Stomach smooth muscle (tissue), 2 donors: ENCODE data around the gene TJP1.
A peak's percentile ranks its signal among the peaks of the same experiment; 100 is the strongest.
"Not testable (repeated sequence)": the region's sequence is repeated elsewhere in the genome, so short reads cannot be mapped to it uniquely, and the experiment has no call there.

Experiments
- H3K27ac ChIP-seq: one replicate; pipeline ENCODE4 v1.7.0; 2013; ENCODE audit warnings: mild to moderate bottlenecking, low read length, inconsistent platforms
- H3K27me3 ChIP-seq, 2 donors: one replicate each; pipeline ENCODE4 v1.7.0; 2013; ENCODE audit warnings: low read length in 2 of 2; ENCODE audit not compliant: insufficient read depth in 2 of 2, control insufficient read depth in 1 of 2
- H3K36me3 ChIP-seq, 2 donors: one replicate each; pipeline ENCODE4 v1.7.0; 2013; ENCODE audit warnings: low read length in 2 of 2; ENCODE audit not compliant: control insufficient read depth in 2 of 2, insufficient read depth in 2 of 2
- H3K4me1 ChIP-seq: one replicate; pipeline ENCODE4 v1.7.0; 2013; ENCODE audit warnings: low read length; ENCODE audit not compliant: control insufficient read depth, insufficient read depth
- H3K4me3 ChIP-seq, 2 donors: one replicate each; pipeline ENCODE4 v1.7.0; 2013; ENCODE audit warnings: low read length in 2 of 2
- H3K9ac ChIP-seq, 2 donors: one replicate each; pipeline ENCODE4 v1.7.0; 2013; ENCODE audit warnings: low read length in 2 of 2, mild to moderate bottlenecking in 1 of 2
- H3K9me3 ChIP-seq, 2 donors: one replicate each; pipeline ENCODE4 v1.7.0; 2013; ENCODE audit warnings: low read length in 2 of 2; ENCODE audit not compliant: control insufficient read depth in 2 of 2
- donor health status: healthy.
- donor health status: Pancreatic carcinoma.

Gene TJP1

DNA sequence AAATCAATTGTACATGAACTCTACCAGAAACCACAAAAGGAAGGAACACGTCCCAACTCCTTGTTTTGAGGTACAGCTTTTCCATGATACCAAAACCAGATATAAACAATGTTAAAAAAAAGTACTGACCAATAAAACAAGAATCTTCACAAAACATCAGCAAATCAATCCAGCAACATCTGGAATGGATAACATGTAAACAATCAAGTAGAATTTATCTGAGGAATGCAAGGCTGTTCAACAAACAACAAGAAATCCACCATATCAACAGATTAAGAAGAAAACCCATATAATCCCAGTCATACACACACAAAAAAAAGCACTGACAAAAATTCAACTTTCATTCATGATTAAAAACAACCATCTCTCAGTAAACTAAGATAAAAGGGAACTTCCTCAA lies 26.7 kb downstream of the TJP1 start:
- Histone ChIP-seq H3K4me3 (no peak overlapping the region), H3K27me3 (no peaks in the 10 kb centered on the region), H3K27ac (no peak overlapping the region), H3K9me3 (no peaks in the 10 kb centered on the region), H3K9ac (no peak overlapping the region), H3K4me1 (no peaks in the 10 kb centered on the region), H3K36me3 (peaks cover 2% of the 10 kb centered on the region in 2 donors)

DNA sequence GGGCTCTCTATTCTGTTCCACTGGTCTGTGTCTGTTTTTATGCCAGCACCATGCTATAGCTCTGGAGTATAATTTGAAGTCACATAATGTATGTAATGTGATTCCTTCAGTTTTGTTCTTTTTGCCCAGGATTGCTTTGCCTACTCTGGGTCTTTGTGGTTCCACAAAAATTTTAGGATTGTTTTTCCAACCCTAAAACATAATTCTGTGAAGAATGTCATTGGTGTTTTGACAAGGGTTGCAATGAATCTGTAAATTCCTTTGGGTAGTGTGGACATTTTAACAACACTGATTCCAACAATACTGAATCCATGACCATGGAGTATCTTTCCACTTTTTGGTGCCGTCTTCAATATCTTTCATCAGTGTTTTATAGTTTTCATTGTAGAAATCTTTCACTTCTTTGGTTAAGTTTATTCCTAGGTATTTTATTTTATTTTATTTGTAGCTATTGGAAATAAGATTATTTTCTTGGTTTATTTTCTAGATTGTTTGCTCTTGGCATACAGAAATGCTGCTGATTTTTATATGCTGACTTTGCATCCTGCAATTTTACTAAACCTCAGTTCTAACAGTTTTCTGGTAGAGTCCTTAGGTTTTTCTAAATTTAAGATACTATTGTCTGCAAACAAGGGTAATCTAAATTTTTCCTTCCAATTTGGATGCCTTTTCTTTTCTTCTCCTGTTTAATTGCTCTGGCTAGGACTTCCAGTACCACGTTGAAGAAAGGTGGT lies 29.7 kb downstream of the TJP1 start:
- H3K4me3 ChIP-seq: no peak overlapping the region
- H3K36me3 ChIP-seq: peaks cover 2% of the 10 kb centered on the region in 2 donors
- no peaks in the 10 kb centered on the region for H3K27me3 ChIP-seq
- no peak overlapping the region for H3K9ac ChIP-seq
- H3K9me3 ChIP-seq: no peaks in the 10 kb centered on the region
- no peaks in the 10 kb centered on the region for H3K4me1 ChIP-seq
- H3K27ac ChIP-seq: no peak overlapping the region

DNA sequence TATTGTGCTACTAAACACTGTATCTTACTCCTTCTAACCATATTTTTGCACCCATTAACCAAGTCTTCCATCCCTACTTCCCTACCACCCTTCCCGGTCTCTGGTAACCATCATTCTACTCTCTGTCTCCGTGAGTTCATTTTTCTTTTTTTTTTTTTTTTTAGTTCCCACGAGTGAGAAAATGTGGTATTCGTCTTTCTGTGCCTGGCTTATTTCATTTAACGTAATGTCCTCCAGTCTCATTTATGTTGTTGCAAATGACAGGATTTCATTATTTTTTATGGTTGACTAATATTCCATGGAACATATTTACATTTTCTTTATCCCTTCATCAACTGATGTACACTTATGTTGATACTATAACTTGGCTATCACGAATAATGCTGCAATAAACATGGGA lies 31.7 kb downstream of the TJP1 start:
- H3K36me3 ChIP-seq: peaks cover 2% of the 10 kb centered on the region in 2 donors
- H3K4me1 ChIP-seq: no peaks in the 10 kb centered on the region
- no peaks in the 10 kb centered on the region for H3K27me3 ChIP-seq
- H3K27ac ChIP-seq: no peak overlapping the region
- no peak overlapping the region for H3K4me3 ChIP-seq
- no peaks in the 10 kb centered on the region for H3K9me3 ChIP-seq
- H3K9ac ChIP-seq: no peak overlapping the region

DNA sequence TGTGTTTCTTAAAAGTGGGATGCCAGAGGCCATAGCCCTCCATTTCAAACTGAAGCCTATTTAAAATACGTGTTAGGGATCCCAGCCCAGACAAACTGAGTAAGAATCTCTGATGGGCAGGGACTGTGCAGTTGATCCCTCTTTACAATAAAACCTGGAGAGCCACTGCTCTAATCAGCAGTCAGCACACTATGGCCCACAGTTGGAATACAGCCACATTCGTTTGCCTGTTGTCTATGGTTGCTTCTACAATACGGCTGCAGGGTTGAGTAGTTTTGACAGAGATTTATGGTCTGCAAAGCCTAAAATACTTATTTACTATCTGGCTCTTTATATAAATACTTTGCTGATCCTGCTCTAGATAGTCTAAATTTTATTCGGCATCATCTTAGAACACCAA lies 32.4 kb downstream of the TJP1 start:
- Histone ChIP-seq H3K9me3 (no peaks in the 10 kb centered on the region), H3K36me3 (peaks cover 2% of the 10 kb centered on the region in 2 donors), H3K9ac (no peak overlapping the region), H3K27ac (no peak overlapping the region), H3K4me3 (no peak overlapping the region), H3K27me3 (no peaks in the 10 kb centered on the region), H3K4me1 (no peaks in the 10 kb centered on the region)

DNA sequence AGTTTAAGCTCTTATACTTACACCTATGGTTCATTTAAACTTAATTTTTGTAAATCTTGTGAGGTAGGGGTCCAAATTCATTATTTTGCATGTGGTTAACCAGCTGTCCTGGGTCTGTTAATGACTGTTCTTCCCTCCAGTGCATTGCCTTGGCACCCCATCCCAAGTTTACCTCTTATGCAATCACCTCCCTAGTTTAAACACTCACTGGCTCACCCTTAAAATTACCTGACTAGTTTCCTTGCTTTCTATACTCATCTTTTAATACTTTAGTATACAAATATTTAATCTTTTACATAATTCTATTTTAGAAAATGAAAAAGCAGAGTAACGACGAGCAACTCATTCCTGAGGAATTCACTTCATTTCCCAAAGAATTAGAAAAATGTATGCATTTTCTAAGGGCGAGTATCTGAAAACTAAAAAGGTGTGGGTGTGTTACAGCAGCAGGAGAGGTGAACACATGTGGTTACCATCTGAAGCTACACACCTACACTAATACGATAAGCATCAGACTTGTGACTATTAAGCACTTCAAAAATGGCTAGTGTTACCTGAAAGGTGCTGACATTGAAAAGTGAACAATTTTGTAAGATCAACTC lies 33.7 kb downstream of the TJP1 start:
- Histone ChIP-seq H3K36me3 (peaks cover 0 to under 1% of the 10 kb centered on the region in 2 donors), H3K27ac (no peak overlapping the region), H3K9me3 (no peaks in the 10 kb centered on the region), H3K27me3 (no peaks in the 10 kb centered on the region), H3K9ac (no peak overlapping the region), H3K4me3 (no peak overlapping the region), H3K4me1 (no peaks in the 10 kb centered on the region)

DNA sequence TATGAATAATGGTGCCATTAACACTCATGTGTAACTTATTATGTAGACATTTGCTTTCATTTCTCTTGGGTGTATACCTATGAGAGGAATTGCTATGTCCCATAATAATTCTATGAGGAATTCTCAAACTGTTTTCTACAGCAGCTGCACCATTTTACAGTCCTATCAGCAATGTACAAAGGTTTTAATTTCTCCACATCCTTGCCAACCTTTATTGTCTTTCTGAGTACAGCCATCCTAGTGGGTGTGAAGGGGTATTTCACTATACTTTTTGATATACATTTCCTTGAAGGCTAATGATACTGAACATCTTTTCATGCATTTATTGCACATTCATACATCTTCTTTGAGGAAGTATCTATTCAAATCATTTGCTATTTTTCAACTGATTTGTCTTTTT lies 34.5 kb downstream of the TJP1 start:
- Histone ChIP-seq H3K9me3 (no peaks in the 10 kb centered on the region), H3K9ac (no peak overlapping the region), H3K4me3 (no peak overlapping the region), H3K27ac (no peak overlapping the region), H3K36me3 (no peaks in the 10 kb centered on the region), H3K4me1 (no peaks in the 10 kb centered on the region), H3K27me3 (no peaks in the 10 kb centered on the region)

DNA sequence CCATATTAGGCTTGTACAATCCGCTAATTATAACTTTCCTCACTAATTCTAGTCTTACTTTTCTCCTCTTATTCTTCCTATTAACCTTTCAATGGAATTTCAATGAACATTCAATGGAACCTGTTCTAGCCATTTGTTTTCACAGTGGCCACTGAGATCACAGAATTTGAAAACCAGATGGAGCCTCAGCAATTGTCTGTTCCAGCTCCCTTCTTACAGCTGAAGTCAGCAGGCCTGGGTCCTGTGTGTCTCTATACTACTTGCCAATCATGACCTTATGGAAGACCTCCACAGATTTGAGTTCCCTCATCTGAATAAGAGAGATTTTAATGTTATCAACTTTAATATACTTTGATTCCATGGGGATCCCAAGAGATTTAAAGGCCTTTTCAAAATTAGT lies 36.6 kb downstream of the TJP1 start:
- Histone ChIP-seq H3K9me3 (no peaks in the 10 kb centered on the region), H3K4me3 (no peak overlapping the region), H3K4me1 (no peaks in the 10 kb centered on the region), H3K36me3 (no peaks in the 10 kb centered on the region), H3K9ac (no peak overlapping the region), H3K27me3 (no peaks in the 10 kb centered on the region), H3K27ac (peak overlapping the region; percentile 6)

DNA sequence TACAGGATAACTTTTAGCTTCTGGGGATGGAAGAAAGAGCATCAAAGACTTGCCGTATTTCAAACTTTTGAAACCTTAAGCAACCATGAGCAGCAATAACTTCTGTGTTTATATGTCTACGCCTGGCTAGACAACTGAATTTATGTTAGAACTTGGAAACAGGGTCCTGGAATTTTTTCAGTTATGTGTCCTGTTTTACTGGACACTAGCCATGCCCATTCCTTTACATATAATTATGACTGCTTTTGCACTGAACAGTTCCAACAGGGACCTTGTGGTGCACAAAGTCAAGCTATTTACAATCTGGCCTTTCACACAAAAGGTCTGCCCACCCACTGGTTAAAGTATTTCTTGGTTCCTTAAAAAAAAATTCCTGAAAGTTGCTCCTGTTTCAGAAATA lies 37.1 kb downstream of the TJP1 start:
- Histone ChIP-seq H3K36me3 (no peaks in the 10 kb centered on the region), H3K27ac (no peak overlapping the region)

DNA sequence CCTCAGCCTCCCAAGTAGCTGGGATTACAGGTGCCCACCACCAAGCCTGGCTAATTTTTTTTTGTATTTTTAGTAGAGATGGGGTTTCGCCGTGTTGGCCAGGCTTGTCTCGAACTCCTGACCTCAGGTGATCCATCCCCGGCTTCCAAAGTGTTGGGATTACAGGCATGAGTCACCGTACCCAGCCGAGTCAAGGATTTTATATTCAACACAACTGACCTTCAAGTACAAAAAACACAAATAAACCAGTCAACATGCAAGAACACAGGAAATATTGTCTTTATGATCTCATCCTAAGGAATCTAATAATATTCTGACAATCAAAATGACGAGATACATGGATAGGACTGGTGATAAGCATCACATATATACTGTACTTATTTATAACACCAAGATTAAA lies 37.9 kb downstream of the TJP1 start:
- Histone ChIP-seq H3K4me1 (no peaks in the 10 kb centered on the region), H3K27ac (no peak overlapping the region)

More for the DNA sequence above, 37.1 kb downstream of the TJP1 start:
- H3K27me3 ChIP-seq: no peaks in the 10 kb centered on the region
- no peak overlapping the region for H3K9ac ChIP-seq
- no peak overlapping the region for H3K4me3 ChIP-seq
- H3K4me1 ChIP-seq: no peaks in the 10 kb centered on the region
- H3K9me3 ChIP-seq: no peaks in the 10 kb centered on the region

DNA sequence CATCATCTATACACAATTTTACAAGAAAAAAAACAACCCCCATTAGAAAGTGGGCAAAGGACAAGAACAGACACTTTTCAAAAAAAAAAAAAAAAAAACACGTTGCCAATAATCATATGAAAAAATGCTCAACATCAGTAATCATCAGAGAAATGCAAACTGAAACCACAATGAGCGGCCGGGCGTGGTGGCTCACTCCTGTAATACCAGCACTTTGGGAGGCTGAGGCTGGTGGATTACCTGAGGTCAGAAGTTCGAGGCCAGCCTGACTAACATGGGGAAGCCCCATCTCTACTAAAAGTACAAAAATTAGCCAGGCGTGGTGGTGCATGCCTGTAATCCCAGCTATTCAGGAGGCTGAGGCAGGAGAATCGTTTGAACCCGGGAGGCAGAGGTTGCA lies 39.5 kb downstream of the TJP1 start:
- H3K4me3 ChIP-seq, H3K27me3 ChIP-seq, H3K36me3 ChIP-seq, H3K9me3 ChIP-seq, H3K9ac ChIP-seq, H3K27ac ChIP-seq, H3K4me1 ChIP-seq: not testable (repeated sequence)

More for the DNA sequence above, 37.9 kb downstream of the TJP1 start:
- no peak overlapping the region for H3K4me3 ChIP-seq
- H3K27me3 ChIP-seq: no peaks in the 10 kb centered on the region
- no peak overlapping the region for H3K9ac ChIP-seq
- H3K9me3 ChIP-seq: no peaks in the 10 kb centered on the region
- no peaks in the 10 kb centered on the region for H3K36me3 ChIP-seq

DNA sequence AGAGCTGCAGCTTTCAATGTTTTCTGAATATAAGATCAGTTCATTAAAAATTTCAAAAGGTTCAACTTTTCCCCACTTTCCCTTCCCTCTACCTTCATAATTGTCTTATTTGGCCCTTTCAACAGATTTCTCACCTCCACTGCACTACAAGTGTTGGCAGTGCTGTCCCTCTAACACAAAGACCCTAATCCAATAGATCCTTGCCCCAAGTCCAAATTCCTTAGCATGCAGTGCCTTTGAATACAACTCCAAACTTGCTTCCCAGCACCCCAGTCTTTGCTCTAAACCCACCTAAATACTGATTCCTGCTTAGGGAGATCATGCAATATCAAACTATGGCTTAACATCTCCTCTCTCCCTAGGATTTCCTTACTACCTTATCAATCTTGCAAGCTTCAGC lies 43.9 kb downstream of the TJP1 start:
- Histone ChIP-seq H3K27ac (no peak overlapping the region), H3K36me3 (no peaks in the 10 kb centered on the region), H3K4me1 (peaks cover 5% of the 10 kb centered on the region), H3K9ac (no peak overlapping the region), H3K4me3 (no peak overlapping the region), H3K9me3 (no peaks in the 10 kb centered on the region), H3K27me3 (no peaks in the 10 kb centered on the region)
